ENCODE measurements around the gene PIGO. TPM values are rescaled to one million over a fixed set of nuclear protein-coding genes. Genes with fewer than 3 reads are reported as not detected.

The PIGO gene
- total RNA-seq, result 10 to 100 TPM; 20.4 to 38.1 TPM
- polyA plus RNA-seq, result 10 to 100 TPM; 13.8 to 20.0 TPM
- long read RNA-seq, donor 1, full-length matches to known transcripts, result 2 of 2 reads
- long read RNA-seq, donor 1, partial matches to known transcripts, result 0 of 2 reads
- long read RNA-seq, donor 1, other reads (novel, unspliced or antisense), result 0 of 2 reads
- long read RNA-seq, donor 2, result 0 reads
- long read RNA-seq, donor 3, full-length matches to known transcripts, result 2 of 2 reads
- long read RNA-seq, donor 3, partial matches to known transcripts, result 0 of 2 reads
- long read RNA-seq, donor 3, other reads (novel, unspliced or antisense), result 0 of 2 reads
- long read RNA-seq, donor 4, full-length matches to known transcripts, result 4 of 4 reads
- long read RNA-seq, donor 4, partial matches to known transcripts, result 0 of 4 reads
- long read RNA-seq, donor 4, other reads (novel, unspliced or antisense), result 0 of 4 reads
- long read RNA-seq, donor 5, full-length matches to known transcripts, result 1 of 8 reads
- long read RNA-seq, donor 5, partial matches to known transcripts, result 7 of 8 reads
- long read RNA-seq, donor 5, other reads (novel, unspliced or antisense), result 0 of 8 reads

DNA sequence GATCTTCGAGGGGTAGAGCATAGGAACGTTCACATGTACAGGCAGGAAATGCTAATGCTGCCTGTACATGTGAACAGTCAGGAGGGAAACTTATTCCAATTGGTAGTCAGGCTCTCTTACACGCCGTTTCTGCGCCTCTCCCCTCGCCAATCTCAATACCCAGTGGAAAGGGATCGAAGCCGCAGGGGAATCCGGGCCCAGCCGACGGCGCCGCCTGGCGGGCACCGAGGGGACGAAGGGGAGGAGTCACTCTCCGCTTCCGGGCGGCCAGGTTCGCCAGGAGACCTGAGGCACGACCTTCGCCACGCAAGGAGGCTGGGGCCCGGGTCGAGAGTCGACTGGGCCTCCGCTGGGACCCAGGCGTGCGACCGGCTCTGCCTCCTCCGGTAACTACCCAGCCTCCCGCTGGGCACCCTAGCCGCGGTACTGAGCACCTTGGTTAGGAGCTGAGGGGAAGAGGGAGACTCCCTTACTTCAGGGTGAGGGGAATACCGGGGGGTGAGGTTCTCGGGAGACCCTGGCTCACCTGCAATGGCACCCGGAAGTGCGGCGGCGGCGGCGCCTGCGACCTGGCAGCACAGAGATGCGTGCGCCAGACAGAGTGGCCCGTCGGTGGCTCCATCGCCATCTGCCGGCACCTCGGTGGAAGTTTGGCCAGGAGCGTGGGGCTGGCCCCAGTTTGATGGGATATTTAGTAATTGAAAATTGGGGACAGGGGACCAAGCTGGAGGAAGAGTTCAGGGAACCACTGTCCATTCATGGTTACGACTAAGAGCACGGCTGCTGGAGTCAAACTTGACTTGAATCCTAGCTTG is at the start of gene PIGO:
PIGO (minus strand) TSS at position 557 of the 815 bp plus-strand sequence. CDS start 1,026 bp downstream, outside the sequence.
- 0% methylated on average over 52 to 53 of the region's 53 CpGs for WGBS, 2 donors
- peak; percentile 86 to 90 (median 89) for DNase-seq
- ATAC-seq (ENCODE audit: insufficient read depth, low FRiP score), result peak; percentile 96
- H3K9me3 ChIP-seq (ENCODE audit: control insufficient read depth in 4 of 4, insufficient read depth in 3 of 4, low read length in 3 of 4), result no peaks in the 10 kb centered on the region
- H3K4me3 ChIP-seq, result peak within 1 kb of the TSS; percentile 71
- H3K36me3 ChIP-seq (ENCODE audit: control insufficient read depth in 4 of 4, insufficient read depth in 4 of 4, low read length in 4 of 4), result peaks cover 2 to 32% (median 16%) of the 10 kb centered on the region in 4 donors
- peak within 1 kb of the TSS; percentile 83 to 85 for H3K9ac ChIP-seq (ENCODE audit: insufficient read depth in 1 of 2, low read length in 2 of 2)
- H3K27me3 ChIP-seq (ENCODE audit: control insufficient read depth in 3 of 3, insufficient read depth in 3 of 3, low read length in 2 of 3), result no peaks in the 10 kb centered on the region
- H3K27ac ChIP-seq (ENCODE audit: low read depth in 1 of 2, low read length in 1 of 2), result peak within 1 kb of the TSS; percentile 94 to 97
- TF ChIP-seq, protein P1, sequence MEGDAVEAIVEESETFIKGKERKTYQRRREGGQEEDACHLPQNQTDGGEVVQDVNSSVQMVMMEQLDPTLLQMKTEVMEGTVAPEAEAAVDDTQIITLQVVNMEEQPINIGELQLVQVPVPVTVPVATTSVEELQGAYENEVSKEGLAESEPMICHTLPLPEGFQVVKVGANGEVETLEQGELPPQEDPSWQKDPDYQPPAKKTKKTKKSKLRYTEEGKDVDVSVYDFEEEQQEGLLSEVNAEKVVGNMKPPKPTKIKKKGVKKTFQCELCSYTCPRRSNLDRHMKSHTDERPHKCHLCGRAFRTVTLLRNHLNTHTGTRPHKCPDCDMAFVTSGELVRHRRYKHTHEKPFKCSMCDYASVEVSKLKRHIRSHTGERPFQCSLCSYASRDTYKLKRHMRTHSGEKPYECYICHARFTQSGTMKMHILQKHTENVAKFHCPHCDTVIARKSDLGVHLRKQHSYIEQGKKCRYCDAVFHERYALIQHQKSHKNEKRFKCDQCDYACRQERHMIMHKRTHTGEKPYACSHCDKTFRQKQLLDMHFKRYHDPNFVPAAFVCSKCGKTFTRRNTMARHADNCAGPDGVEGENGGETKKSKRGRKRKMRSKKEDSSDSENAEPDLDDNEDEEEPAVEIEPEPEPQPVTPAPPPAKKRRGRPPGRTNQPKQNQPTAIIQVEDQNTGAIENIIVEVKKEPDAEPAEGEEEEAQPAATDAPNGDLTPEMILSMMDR (IDR thresholded peaks at IDR 0.05; ENCODE audit: control extremely low read depth, extremely low read depth), result peak; percentile 77
- H3K4me1 ChIP-seq (ENCODE audit: control insufficient read depth in 5 of 5, insufficient read depth in 5 of 5, low read length in 5 of 5), result peaks cover 0 to 6% (median 0%) of the 10 kb centered on the region in 5 donors

- Histone ChIP-seq H3K36me3 (ENCODE audit: control insufficient read depth in 4 of 4, insufficient read depth in 4 of 4, low read length in 4 of 4) (no peaks in the 10 kb centered on the region), H3K4me3 (no peak overlapping the region), H3K27me3 (ENCODE audit: control insufficient read depth in 3 of 3, insufficient read depth in 3 of 3, low read length in 2 of 3) (no peaks in the 10 kb centered on the region), H3K9ac (ENCODE audit: insufficient read depth in 1 of 2, low read length in 2 of 2) (no peak overlapping the region), H3K27ac (ENCODE audit: low read depth in 1 of 2, low read length in 1 of 2) (no peak overlapping the region), H3K9me3 (ENCODE audit: control insufficient read depth in 4 of 4, insufficient read depth in 3 of 4, low read length in 3 of 4) (peaks cover 0 to 20% (median 4%) of the 10 kb centered on the region in 4 donors), H3K4me1 (ENCODE audit: control insufficient read depth in 5 of 5, insufficient read depth in 5 of 5, low read length in 5 of 5) (no peaks in the 10 kb centered on the region)
- ATAC-seq (ENCODE audit: insufficient read depth, low FRiP score), result no peak
- WGBS, 2 donors, result 93 to 94% methylated on average over 5 of the region's 5 CpGs
- TF ChIP-seq, protein P1 (IDR thresholded peaks at IDR 0.05; ENCODE audit: control extremely low read depth, extremely low read depth), result no peak
- no peak for DNase-seq
Observed at GRCh38 chr9:35142037-35142436, 45.6 kb upstream of the PIGO start.

DNA sequence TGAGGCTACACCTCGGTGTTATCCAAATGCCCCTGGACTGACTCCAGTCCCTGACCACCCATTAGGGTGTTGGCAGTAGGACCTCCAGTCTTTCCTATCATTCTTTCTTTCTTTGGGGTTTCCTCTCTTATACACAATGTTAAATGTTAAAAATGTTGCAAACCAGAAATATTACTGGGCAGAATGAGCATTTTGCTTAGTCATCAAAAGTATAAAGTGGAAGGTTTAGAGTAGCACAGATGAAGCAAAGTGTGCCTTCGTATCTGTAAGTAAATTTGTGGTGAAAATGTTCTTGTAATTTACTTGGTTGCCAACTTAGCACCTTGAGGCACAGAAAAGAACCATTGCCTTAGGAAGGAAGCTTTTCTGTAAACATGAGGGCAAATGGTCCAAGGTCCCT is 43.7 kb upstream of the PIGO start:
- Histone ChIP-seq H3K27ac (ENCODE audit: low read depth in 1 of 2, low read length in 1 of 2) (no peak overlapping the region), H3K27me3 (ENCODE audit: control insufficient read depth in 3 of 3, insufficient read depth in 3 of 3, low read length in 2 of 3) (no peaks in the 10 kb centered on the region), H3K36me3 (ENCODE audit: control insufficient read depth in 4 of 4, insufficient read depth in 4 of 4, low read length in 4 of 4) (no peaks in the 10 kb centered on the region), H3K4me1 (ENCODE audit: control insufficient read depth in 5 of 5, insufficient read depth in 5 of 5, low read length in 5 of 5) (no peaks in the 10 kb centered on the region), H3K9me3 (ENCODE audit: control insufficient read depth in 4 of 4, insufficient read depth in 3 of 4, low read length in 3 of 4) (peaks cover 0 to 17% (median 4%) of the 10 kb centered on the region in 4 donors), H3K4me3 (no peak overlapping the region), H3K9ac (ENCODE audit: insufficient read depth in 1 of 2, low read length in 2 of 2) (no peak overlapping the region)
- 91 to 92% methylated on average over 2 of the region's 2 CpGs for WGBS, 2 donors
- TF ChIP-seq, protein P1 (IDR thresholded peaks at IDR 0.05; ENCODE audit: control extremely low read depth, extremely low read depth), result no peak
- DNase-seq (no peak), ATAC-seq (ENCODE audit: insufficient read depth, low FRiP score) (no peak)
